Neuron (in vitro differentiated cells): Measurements from ENCODE around the gene ECE1.

Experiments used
- H2AFZ ChIP-seq: one replicate; pipeline ENCODE4 v1.6.1; 2013; ENCODE audit warnings: low read depth, mild to moderate bottlenecking, inconsistent platforms, low read length, moderate library complexity
- H3K27me3 ChIP-seq: one replicate; pipeline ENCODE4 v1.6.1; 2013; ENCODE audit warnings: low read length; ENCODE audit not compliant: insufficient read depth
- H3K36me3 ChIP-seq: one replicate; pipeline ENCODE4 v1.6.1; 2013; ENCODE audit warnings: low read length; ENCODE audit not compliant: insufficient read depth
- H3K4me1 ChIP-seq: one replicate; pipeline ENCODE4 v1.6.1; 2013; ENCODE audit warnings: low read length; ENCODE audit not compliant: insufficient read depth
- H3K4me3 ChIP-seq: 2 replicates; pipeline ENCODE4 v1.5.1; 2013; ENCODE audit warnings: mild to moderate bottlenecking, low read length, moderate library complexity
- H3K9me3 ChIP-seq: one replicate; pipeline ENCODE4 v1.6.1; 2013; ENCODE audit warnings: low read length

Gene ECE1

DNA sequence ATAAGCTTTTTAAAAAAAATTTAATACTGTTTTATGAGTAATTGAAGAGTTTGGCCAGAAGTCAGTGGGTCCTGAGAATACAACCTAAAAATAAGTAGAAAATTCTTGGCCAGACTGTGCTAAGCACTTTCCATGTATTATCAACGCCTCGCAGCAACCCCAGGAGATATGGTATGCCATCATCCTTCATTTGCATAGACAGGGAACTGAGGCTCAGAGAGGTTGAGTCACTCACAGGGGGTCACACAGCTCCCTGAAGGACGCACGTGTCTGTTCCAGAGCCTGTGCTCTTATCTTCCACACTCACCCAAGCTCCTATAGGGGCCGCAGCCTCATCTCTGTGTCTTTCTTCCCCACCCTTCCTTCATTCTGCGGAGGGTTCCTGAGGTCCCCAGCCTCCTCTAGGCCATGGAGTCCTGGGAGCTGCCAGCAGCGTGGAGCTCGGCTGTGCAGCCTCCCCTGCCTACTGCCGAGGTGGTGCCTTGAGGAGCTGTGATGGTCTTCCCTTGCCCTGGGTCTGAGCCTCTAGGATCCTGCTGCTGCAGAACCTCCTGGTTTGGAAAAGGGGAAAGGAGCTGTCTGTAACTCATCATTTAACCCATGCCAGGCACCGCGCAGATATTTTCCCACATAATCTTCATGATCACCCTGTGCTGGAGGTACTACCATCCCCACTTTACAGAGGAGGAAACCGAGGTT is 30.3 kb upstream of the ECE1 start:
- Histone ChIP-seq H3K27me3 (no peaks in the 10 kb centered on the region), H3K9me3 (no peaks in the 10 kb centered on the region), H3K4me3 (no peak overlapping the region), H3K4me1 (peaks cover 35% of the 10 kb centered on the region), H2AFZ (no peak overlapping the region), H3K36me3 (no peaks in the 10 kb centered on the region)

DNA sequence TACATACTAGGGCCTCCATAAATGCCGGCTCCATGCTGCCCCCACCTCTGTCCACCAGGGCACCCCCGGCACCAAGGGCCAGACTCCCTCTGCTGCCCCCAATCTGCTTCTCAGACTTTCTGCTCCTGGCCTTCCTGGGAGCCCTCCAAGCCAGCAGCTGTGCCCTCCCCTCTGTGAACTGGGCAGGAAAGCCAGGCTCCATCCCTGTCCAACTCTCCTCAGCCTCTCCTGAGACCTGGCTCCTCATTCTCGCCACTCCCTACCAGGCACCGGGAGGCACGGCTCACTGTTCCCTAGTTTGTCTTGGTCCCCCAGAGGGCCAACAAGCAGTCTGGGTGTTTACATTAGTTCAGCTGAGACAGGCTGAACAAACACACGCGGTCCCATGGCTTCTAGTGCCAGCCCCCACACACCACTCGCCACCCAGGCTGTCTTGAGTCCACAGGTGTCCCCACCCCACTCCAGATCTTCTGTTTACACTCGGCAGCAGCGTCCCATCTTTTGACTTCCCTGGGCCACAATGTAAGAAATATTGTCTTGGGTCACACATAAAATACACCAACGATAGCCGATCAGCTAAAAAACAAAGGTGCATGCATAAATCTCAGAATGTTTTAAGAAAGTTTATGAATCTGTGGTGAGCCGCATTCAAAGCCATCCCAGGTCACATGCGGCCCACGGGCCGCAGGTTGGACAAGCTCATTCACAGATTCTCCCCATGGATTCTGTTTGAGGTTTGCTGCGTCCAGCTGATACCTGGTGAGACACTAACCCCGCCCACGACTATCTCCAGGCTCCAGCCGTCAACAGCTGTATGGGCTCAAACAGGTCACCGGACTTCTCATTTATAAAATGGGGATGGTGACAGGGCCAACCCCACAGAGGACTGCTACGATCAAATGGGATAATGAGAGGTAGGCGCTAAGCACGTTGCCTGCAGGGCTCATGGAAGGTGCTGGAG is 29.5 kb upstream of the ECE1 start:
- Histone ChIP-seq H3K9me3 (no peaks in the 10 kb centered on the region), H3K36me3 (no peaks in the 10 kb centered on the region), H2AFZ (no peak overlapping the region), H3K4me1 (peaks cover 30% of the 10 kb centered on the region), H3K27me3 (no peaks in the 10 kb centered on the region), H3K4me3 (no peak overlapping the region)

DNA sequence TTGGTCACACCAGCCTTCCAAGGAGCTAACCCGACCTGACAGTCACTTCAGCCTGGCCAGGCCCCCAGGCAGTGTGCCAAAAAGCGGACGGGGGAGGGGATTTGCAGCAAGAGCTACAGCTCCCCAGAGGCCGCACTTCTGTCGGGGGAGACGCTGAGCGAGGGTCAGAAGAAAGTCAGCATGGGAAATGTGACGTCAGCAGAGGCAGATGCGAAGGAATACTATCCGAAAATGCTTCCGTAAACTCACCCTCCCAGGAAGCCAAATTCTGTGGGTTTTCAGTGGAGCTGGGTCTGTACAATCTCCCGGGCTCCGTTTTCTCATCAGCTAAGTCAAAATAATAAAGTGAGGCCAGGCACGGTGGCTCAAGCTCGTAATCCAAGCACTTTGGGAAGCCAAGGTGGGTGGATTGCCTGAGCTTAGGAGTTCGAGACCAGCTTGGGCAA is 28.5 kb upstream of the ECE1 start:
- H3K36me3 ChIP-seq, result no peaks in the 10 kb centered on the region
- no peaks in the 10 kb centered on the region for H3K27me3 ChIP-seq
- no peaks in the 10 kb centered on the region for H3K9me3 ChIP-seq
- no peak overlapping the region for H2AFZ ChIP-seq
- no peak overlapping the region for H3K4me3 ChIP-seq
- peaks cover 30% of the 10 kb centered on the region for H3K4me1 ChIP-seq

DNA sequence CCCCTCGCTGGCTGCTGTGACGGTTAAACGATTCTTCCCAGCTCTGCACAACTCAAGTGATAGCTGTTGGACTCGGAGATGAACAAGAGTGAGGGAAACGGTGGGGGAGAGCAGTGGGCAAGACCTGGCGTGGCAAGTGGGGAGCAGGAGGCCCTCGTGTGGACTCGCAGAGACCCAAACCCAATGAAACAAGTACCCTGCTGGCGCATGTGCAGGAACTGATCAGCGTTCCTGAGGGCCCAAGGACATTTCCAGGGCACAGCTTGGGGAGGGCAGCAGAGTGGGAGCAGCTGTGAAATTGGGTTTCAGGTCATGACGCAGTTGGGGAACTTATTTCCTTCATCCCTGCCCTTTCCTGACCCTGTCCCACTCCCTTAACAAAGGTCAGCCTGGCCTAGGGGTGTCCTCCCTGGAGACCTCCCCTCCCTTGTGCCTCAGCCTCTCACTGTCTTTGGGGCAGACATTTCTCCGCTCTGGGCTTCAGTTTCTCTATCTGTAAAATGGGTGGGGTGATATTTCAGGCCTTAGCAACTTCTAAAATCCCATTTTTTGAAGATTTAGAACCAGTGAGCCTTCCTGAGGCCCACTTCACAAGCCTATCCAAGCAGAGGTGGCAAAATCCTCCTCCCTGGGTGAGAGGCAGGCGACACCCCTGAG is 27.9 kb upstream of the ECE1 start:
- H3K4me1 ChIP-seq, result peaks cover 30% of the 10 kb centered on the region
- H2AFZ ChIP-seq, result no peak overlapping the region
- H3K27me3 ChIP-seq, result no peaks in the 10 kb centered on the region
- H3K36me3 ChIP-seq, result no peaks in the 10 kb centered on the region
- no peak overlapping the region for H3K4me3 ChIP-seq
- no peaks in the 10 kb centered on the region for H3K9me3 ChIP-seq

DNA sequence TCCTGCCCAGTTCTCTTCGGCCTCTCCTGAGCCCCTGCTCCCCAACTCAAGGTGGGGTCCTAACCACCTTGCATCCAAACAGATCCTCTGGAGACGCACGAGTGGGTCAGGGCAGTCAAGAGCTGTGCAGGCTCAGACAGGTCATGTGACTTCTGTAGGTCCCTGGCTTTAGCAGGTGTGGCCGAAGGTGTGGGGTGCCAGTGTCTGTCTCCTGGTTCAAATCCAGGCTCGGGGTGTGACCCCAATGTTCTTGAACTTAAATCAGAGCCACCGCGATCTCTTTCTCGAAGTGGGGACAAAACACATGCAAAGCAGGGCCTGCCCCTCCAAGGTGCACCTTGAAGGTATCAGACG is 27.4 kb upstream of the ECE1 start:
- Histone ChIP-seq H2AFZ (no peak overlapping the region), H3K36me3 (no peaks in the 10 kb centered on the region), H3K4me3 (no peak overlapping the region), H3K9me3 (no peaks in the 10 kb centered on the region), H3K4me1 (peaks cover 29% of the 10 kb centered on the region), H3K27me3 (no peaks in the 10 kb centered on the region)

DNA sequence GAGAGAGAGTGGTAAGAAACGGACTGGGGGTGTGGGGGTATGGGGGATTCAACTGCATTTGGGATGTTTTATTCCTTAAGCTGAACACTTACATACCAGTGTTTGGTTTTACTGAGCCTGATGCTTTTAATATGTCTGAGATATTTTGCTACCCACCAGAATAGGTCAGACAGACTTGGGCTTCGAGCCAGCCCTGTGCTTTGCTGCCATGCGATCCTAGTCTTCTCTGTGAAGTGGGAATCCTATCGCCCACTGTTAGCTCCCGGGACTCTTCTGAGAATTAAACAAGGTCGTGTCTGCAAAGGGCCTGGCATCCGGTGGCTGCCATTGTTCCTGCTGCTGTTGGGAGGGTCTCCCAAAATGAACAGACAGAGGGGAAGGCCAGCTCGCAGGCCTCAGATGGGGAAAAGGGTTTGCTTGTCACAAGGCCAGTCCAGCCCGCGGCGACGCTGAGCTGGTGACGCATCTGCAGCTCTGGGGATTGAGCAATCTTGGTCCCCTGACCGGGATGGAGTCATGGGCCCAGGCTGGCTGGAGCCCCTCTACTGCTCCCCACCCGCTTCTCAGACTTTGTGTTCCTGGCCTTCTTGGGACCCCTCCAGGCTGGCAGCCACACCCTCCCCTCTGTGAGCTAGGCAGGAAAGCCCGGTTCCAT is 26.9 kb upstream of the ECE1 start:
- Histone ChIP-seq H3K36me3 (no peaks in the 10 kb centered on the region), H3K9me3 (no peaks in the 10 kb centered on the region), H3K4me1 (peaks cover 25% of the 10 kb centered on the region), H3K4me3 (no peak overlapping the region), H2AFZ (no peak overlapping the region), H3K27me3 (no peaks in the 10 kb centered on the region)

DNA sequence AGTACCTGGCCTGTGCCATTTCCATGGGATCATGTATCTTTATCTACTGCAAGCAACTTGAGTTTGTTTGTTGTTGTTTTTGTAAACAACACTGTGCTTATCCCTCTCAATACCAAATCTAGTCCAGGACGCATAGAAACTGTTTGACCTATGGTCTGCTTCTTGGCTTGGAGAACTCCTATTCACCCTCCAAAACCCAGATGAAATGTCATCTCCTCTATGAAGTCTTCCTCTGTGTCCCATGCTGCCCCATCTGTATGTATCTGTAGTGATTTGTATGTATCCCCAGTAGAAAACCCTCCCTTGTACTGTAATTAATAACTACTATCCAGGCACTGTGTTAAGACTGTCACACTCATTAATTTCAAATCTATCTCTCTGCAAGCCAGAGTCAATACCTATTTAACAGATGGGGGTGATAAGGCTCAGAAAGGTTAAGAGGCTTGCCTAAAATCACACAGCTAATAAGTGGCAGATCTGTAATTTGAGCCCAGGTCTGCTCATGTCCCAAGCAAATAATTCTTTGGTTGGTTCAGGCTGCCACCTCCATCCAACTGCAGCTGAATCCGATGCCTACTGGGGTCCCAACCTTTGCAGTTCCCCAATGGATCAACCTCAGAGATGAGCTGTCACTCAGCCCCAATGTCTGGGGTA is 24.6 kb upstream of the ECE1 start:
- Histone ChIP-seq H3K4me1 (peaks cover 29% of the 10 kb centered on the region), H3K4me3 (no peak overlapping the region), H3K27me3 (no peaks in the 10 kb centered on the region), H3K9me3 (no peaks in the 10 kb centered on the region), H3K36me3 (no peaks in the 10 kb centered on the region), H2AFZ (no peak overlapping the region)

DNA sequence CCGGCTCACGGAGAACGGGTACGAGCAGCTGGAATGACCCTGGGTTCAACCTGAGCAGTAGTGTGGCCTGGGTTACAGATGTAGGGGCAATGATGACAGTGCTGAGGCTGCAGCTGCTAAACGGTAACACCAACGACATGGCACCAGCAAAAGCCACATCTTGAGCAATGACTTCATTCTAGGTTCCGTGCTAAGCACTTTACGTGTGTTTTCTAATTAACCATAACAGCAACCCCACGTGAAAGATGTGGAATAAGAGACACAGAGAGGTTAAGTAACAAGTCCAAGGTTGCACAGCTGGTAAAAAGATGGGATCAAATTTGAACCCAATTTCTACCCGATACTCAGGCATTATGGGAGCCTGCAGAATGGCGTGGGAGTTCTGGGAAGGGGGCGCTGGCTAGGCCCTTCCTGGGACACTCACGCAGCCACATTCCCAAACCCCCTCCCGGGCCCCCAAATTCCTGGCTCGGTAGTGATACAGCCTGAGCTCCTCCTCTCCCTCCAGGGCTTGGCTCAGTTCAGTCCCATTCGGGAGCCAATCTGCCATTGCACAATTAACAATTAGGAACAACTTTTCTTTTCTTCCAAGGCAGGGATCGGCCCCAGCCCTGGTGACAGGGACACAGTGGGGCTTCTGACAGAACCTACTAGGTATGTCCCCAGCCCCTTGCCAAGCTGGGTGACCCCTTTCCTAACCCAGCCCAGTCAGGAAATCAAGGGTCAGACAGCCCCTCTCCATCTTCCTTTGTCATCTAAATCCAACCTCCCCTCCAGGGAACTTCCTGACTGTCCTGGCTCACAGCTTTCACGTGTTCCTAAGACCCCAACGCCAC is 23.8 kb upstream of the ECE1 start:
- Histone ChIP-seq H3K4me3 (no peak overlapping the region), H3K27me3 (no peaks in the 10 kb centered on the region), H3K36me3 (no peaks in the 10 kb centered on the region), H3K9me3 (no peaks in the 10 kb centered on the region), H3K4me1 (peaks cover 29% of the 10 kb centered on the region), H2AFZ (no peak overlapping the region)

DNA sequence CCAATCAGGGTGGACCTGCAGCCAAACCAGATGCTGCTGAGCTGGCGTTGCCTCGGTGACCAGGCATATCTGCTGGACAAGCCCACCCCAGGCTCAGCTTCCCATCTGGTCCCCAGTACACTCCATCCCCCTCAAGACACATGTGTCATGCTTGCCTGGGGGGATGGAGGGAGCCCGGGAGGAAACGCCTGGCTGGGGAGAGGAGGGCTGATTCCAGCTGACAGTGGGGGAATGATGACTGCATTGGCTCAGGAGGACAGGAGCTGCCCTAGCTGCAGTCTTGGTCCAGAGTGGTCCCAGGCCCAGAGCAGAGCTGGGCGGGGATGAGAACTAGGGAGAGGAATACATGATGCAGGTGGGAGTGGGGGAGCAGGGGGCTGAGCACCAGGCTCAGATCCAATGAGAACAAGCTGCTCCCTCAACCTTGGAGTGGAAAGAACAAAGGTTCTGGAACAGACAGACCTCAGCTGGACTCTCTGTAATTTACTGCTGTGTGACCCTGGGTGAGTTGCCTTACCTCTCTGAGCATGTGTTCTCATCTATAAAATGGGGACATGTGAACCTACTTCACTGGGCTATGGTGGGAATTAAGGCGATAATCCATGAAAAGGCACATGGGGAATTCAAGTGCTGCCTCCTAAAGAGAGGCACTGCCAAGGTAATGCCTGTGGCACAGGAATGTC is 23.1 kb upstream of the ECE1 start:
- Histone ChIP-seq H3K4me3 (no peak overlapping the region), H3K4me1 (peaks cover 24% of the 10 kb centered on the region), H2AFZ (no peak overlapping the region), H3K9me3 (no peaks in the 10 kb centered on the region), H3K27me3 (no peaks in the 10 kb centered on the region), H3K36me3 (no peaks in the 10 kb centered on the region)

DNA sequence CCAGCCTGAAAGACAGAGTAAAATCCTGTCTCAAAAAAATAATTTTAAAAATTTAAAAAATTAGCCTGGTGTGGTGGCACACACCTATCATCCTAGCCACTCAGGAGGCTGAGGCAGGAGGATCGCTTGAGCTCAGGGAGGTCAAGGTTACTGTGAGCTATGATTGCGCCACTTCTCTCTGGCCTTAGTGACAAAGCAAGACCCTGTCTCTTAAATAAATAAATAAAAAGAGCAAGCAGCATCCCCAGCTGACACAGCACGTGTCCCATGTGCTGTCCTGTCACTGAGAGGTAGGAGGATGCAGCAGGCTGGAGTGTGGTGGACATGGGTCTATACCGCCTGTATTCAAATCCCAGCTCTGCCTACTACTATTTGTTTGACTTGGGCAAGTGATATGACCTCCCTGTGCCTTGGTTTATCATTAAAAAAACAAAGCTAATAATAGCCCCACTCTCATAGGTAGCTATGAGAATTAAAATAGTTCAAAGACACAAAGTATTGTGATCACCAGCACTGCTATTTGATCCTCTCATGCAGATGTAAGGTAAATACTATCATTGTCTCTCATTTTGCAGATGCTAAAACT is 22.2 kb upstream of the ECE1 start:
- Histone ChIP-seq H3K9me3 (no peaks in the 10 kb centered on the region), H2AFZ (no peak overlapping the region), H3K4me3 (no peak overlapping the region), H3K4me1 (peaks cover 24% of the 10 kb centered on the region), H3K27me3 (no peaks in the 10 kb centered on the region), H3K36me3 (no peaks in the 10 kb centered on the region)

DNA sequence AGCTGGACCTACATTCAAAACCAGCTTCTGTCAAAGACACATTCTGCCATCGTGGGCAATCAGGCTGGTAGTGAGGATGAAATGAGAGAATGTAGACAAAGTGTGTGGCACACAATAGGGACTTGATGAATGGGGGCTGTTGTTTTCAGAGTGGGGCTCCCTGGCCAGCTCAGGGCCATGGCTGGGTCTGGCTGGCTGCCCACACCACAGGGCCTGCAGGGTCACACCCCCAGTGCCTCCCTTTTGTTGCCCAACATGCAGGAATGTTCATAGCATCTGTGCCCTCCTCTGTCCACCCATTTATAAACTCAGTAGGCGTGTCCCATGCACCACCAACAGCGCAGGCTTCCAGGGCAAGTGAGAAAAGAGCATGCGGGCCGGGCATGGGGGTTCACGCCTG is 20.8 kb upstream of the ECE1 start:
- H3K36me3 ChIP-seq, result no peaks in the 10 kb centered on the region
- no peak overlapping the region for H2AFZ ChIP-seq
- peaks cover 24% of the 10 kb centered on the region for H3K4me1 ChIP-seq
- no peaks in the 10 kb centered on the region for H3K9me3 ChIP-seq
- H3K4me3 ChIP-seq, result no peak overlapping the region
- H3K27me3 ChIP-seq, result no peaks in the 10 kb centered on the region
